ENCODE measurements around the gene INSC.

The INSC gene

GRCh38 chr11:15198284-15198683, 83.6 kb downstream of the INSC start:
- TF ChIP-seq REST (IDR thresholded peaks at IDR 0.05; ENCODE audit: low read depth) (no peak), NFIC (IDR thresholded peaks at IDR 0.05) (no peak), TEAD4 (IDR thresholded peaks at IDR 0.05) (no peak), RAD21 (IDR thresholded peaks at IDR 0.05; ENCODE audit: low read depth) (no peak), TCF12 (IDR thresholded peaks at IDR 0.05; ENCODE audit: low read depth) (no peak), CREB1 (IDR thresholded peaks at IDR 0.05; ENCODE audit: low read depth) (no peak), USF1 (IDR thresholded peaks at IDR 0.05) (no peak), CEBPB (IDR thresholded peaks at IDR 0.05) (no peak), YY1 (IDR thresholded peaks at IDR 0.05; ENCODE audit: low read depth) (no peak), MAX (IDR thresholded peaks at IDR 0.05) (no peak), FOXM1 (IDR thresholded peaks at IDR 0.05; ENCODE audit: borderline replicate concordance, low read depth) (no peak), EGR1 (IDR thresholded peaks at IDR 0.05) (no peak), ZBTB7A (IDR thresholded peaks at IDR 0.05; ENCODE audit: low read depth) (no peak), EP300 (IDR thresholded peaks at IDR 0.05; ENCODE audit: borderline replicate concordance) (no peak)

- no peak for TF ChIP-seq RAD21 (IDR thresholded peaks at IDR 0.05; ENCODE audit: low read depth)
- TF ChIP-seq YY1 (IDR thresholded peaks at IDR 0.05; ENCODE audit: low read depth), result no peak
- no peak for TF ChIP-seq CREB1 (IDR thresholded peaks at IDR 0.05; ENCODE audit: low read depth)
- TF ChIP-seq TCF12 (IDR thresholded peaks at IDR 0.05; ENCODE audit: low read depth), result no peak
- TF ChIP-seq REST (IDR thresholded peaks at IDR 0.05; ENCODE audit: low read depth), result no peak
- TF ChIP-seq MAX (IDR thresholded peaks at IDR 0.05), result no peak
- TF ChIP-seq CEBPB (IDR thresholded peaks at IDR 0.05), result no peak
- TF ChIP-seq ZBTB7A (IDR thresholded peaks at IDR 0.05; ENCODE audit: low read depth), result no peak
- no peak for TF ChIP-seq FOXM1 (IDR thresholded peaks at IDR 0.05; ENCODE audit: borderline replicate concordance, low read depth)
- no peak for TF ChIP-seq TAF1 (IDR thresholded peaks at IDR 0.05; ENCODE audit: low read depth)
- no peak for TF ChIP-seq USF1 (IDR thresholded peaks at IDR 0.05)
- TF ChIP-seq EP300 (IDR thresholded peaks at IDR 0.05; ENCODE audit: borderline replicate concordance), result no peak
- no peak for TF ChIP-seq TEAD4 (IDR thresholded peaks at IDR 0.05)
- TF ChIP-seq NFIC (IDR thresholded peaks at IDR 0.05), result no peak
These were observed 85.0 kb downstream of the INSC start for GRCh38 chr11:15199693-15200092.

- TF ChIP-seq REST (IDR thresholded peaks at IDR 0.05; ENCODE audit: low read depth) (no peak), YY1 (IDR thresholded peaks at IDR 0.05; ENCODE audit: low read depth) (no peak), TCF12 (IDR thresholded peaks at IDR 0.05; ENCODE audit: low read depth) (no peak)
These were observed 86.0 kb downstream of the INSC start for GRCh38 chr11:15200696-15201095.

- TF ChIP-seq REST (IDR thresholded peaks at IDR 0.05; ENCODE audit: low read depth) (no peak), USF1 (IDR thresholded peaks at IDR 0.05) (no peak)
These were observed 86.9 kb downstream of the INSC start for GRCh38 chr11:15201586-15201985.
